ENCODE data around the gene ZFPM1.
A peak's percentile ranks its signal among the peaks of the same experiment; 100 is the strongest.
"Not testable (repeated sequence)": the region's sequence is repeated elsewhere in the genome, so short reads cannot be mapped to it uniquely, and the experiment has no call there.

The ZFPM1 gene

DNA sequence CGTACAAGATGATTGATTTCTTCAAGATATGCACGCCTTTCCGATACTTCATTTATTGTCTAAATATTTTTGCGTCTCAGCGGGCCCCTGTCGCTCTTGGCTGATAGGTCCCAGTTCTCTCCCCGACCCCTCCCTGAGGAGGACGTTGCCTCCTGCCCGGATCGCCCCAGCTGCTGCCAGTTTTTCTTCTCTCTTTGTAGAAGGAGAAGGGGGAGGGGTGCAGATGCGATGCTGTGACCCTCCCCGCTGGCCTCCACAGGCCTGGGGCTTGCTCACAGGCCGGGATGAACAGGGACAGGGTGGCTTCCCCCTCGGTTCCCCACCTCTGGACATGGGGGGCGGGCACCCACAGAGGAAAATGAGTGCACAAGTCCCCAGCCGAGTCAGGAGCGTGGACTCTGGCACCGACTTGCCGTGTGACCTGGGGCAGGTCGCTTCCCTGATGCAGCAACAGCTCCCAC lies 63.6 kb downstream of the ZFPM1 start:
- no peak for DNase-seq

DNA sequence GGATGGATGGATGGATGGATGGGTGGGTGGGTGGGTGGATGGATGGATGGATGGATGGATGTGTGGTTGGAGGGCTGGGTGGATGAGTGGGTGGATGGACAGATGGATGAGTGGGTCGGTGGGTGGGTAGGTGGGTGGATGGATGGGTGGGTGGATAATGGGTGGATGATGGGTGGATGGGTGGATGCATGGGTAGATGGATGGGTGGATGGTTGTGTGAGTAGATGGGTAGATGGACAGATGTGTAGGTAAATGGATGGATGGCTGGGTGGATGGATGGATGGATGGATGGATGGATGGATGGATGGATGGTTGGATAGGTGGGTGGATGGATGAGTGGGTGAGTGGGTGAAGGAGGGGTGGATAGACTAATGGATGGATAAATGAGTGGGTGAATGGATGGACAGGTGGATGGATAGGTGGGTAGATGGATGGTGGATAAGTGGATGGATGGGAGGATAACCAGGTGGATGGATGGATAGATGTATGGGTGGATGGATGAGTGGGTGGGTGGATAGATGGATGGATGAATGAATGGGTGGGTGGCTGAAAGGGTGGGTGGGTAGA lies 64.2 kb downstream of the ZFPM1 start:
- DNase-seq: not testable (repeated sequence)

DNA sequence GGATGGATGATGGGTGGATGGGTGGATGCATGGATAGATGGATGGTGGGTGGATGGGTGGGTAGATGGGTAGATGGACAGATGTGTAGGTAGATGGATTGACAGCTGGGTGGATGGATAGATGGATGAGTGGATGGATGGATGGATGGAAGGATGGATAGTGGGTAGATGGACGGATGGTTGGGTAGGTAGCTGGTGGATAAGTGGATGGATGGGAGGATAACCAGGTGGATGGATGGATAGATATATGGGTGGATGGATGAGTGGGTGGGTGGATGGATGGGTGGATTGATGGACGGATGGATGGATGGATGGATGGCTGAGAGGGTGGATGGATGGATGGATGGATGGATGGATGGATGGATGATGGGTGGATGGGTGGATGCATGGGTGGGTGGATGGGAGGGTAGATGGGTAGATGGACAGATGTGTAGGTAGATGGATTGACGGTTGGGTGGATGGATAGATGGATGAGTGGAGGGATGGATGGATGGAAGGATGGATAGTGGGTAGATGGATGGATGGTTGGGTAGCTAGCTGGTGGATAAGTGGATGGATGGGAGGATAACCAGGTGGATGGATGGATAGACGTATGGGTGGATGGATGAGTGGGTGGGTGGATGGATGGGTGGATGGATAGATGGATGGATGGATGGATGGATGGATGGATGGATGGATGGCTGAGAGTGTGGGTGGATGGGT lies 65.5 kb downstream of the ZFPM1 start:
- DNase-seq: not testable (repeated sequence)

DNA sequence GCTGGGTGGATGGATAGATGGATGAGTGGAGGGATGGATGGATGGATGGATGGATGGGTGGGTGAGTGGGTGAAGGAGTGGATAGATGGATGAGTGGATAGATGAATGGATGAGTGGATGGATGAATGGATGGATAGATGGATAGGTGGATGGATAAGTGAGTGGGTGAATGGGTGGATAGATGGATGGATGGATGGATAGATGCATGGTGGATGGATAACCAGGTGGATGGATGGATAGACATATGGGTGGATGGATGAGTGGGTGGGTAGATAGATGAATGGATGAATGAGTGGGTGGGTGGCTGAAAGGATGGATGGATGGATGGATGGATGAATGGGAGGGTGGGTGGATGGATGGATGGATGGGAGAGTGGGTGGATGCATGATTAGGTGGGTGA lies 66.2 kb downstream of the ZFPM1 start:
- DNase-seq: no peak

DNA sequence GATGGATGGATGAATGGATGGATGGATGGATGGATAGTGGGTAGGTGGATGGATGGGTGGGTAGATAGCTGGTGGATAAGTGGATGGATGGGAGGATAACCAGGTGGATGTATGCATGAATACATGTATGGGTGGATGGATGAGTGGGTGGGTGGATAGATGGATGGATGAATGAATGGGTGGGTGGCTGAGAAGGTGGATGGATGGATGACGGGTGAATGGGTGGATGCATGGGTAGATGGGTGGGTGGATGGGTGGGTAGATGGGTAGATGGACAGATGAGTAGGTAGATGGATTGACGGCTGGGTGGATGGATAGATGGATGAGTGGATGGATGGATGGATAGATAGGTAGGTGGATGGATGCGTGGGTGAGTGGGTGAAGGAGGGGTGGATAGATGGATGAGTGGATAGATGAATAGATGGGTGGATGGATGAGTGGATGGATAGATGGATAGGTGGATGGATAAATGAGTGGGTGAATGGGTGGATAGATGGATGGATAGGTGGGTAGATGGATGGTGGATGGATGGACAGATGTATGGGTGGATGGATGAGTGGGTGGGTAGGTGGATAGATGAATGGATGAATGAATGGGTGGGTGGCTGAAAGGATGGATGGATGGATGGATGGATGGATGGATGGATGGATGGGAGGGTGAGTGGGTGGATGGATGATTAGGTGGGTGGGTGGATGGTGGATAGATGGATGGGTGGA lies 67.0 kb downstream of the ZFPM1 start:
- no peak for DNase-seq

DNA sequence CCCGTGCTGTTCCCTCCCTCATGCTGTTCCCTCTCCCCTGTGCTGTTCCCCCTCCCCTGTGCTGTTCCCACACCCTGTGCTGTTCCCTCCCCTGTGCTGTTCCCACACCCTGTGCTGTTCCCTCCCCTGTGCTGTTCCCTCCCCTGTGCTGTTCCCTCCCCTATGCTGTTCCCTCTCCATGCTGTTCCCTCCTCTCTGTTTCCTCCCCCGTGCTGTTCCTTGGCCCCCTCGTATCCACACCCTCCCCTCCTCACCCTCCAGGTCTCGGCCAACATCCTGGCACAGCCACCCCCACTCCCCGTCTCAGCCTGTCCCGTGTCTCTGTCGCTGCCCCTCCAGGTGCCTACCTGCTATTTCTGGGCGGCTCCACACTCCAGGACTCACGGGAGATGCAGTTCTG lies 68.6 kb downstream of the ZFPM1 start:
- DNase-seq: no peak

DNA sequence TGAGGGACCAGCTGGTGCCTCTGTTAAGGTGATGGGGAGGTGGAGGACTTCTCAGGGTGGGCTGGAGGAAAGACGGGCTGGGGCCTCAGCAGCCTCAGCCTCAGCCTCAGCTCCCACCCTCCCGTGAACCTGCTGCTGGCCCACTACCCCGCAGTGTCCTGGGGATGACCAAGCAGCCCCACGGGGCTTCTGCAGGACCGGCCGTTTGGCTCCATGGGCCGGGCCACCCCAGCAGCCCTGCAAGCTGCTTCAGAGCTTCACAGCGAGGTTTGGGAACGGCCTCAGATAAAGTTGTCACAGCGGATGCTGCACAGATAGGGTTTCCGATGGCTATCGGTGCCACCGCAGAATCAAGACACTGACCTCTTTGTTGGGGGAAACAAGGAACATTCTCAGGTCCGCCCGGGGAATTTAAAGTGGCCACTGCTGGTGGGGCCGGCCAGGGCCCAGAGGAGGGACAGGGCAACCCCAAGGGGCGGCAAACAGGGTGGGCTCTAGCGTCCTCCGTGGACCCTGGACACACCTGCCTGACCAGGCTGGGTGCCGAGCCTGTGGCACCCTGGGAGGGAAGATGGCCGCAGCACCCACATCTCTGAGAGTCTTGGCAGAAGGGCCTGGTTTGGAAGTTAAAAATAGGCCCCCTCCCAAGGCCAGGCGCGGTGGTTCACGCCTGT lies 69.3 kb downstream of the ZFPM1 start:
- no peak for DNase-seq

DNA sequence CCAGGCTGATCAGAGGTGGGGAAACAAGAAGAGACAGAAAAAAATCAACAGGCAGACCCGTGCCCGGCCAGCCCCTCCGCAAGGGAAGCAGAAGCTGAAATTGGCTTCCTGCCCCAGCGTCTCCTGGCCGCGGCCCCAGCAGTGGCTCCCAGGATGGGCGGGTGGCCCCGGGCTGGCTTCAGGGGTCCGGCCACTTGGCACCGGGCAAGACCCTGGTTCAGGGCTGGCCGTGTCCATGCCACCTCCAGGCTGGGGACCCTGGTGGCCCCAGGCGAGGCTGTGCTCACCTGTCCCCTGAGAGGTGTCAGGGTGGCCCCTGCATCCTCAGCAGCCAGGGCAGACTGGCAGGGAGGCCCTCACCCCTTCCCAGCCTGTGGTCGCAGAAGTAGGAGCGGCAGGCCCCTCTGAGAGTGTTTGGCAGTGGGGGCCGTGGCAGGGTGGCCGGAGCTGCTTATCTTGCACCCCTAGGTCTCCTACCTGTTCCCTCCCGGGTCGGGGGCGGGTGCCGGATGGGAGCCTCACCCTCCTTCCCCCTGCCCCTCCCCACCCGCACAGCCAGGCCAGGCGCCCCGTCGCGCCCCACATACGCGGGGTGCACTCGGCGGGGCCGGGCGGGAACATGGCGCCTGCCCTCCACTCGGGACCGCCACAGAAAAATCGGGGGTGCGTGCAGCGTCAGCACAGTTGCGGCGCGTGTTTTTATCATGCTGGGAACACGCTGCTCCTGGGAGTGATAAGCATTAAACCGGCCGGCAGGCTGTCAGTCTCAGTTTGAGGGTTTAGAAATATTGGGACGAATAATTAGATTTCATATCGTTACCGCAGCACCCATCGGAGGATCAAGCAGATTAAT lies 70.5 kb downstream of the ZFPM1 start:
- no peak for DNase-seq

DNA sequence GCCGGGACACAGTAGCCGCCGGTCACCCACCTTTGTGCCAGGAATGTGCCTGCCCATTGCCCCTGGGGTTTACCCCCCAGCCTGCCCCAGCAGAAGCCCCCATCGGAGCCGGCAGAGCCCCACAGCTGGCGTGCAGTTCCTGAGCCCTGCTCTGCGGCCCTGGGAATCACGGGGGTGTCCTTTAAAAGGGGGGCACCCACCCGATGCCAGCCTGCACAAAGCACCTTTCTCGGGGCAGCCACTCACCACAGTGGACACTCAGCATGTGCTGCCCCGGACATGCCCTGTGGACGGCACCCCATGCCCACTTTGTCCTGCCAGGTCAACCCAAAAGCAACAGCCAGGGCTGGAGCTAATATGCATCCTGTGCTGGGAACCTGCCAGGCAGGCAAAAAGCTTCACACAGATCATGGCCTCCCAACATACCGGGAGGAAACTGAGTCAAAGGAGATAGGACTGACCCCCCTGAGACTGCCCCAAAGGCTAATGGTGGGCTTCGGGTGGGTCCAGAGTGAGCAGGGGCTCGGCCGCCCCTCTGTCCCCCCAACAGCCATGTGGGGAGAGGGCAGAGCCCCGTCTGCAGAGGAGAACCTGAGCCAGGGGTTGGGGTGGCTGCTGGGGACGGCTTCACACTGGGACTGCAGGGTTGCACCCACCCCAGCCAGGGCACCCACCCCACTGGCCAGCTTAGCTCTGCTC lies 71.3 kb downstream of the ZFPM1 start:
- DNase-seq: no peak

DNA sequence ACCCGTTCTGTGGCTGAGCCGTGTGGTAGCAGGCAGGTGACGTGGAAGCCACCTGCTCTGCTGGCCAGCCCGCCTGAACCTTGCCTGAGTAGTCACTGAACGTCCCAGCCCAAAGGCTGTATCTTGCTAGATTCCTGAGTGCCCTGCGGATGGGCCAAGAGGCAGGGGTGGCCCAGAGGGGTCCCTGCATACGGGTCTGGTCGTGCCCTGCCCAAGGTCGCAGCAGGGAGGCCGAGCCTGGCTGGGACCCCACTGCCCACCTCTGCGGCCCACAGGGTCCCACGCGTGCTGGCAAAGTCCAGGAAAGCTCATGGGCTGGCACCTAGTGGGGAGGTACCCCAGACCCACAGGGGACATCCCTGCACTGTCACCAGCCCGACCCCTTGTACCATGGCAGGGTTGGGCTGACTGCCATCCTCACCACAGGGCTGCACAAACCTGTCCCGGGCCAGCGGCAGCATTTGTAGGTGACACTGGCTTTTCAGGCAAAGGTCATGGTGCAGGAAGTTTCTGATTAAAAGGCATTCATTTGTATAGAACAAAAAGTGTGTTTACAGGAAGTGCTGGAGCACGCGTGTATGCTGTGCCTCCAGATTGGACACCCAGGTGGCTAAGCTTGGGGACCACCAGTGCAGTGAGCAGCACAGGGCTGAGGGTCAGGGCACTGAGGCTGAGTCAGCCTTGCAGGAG lies 72.0 kb downstream of the ZFPM1 start:
- no peak for DNase-seq

DNA sequence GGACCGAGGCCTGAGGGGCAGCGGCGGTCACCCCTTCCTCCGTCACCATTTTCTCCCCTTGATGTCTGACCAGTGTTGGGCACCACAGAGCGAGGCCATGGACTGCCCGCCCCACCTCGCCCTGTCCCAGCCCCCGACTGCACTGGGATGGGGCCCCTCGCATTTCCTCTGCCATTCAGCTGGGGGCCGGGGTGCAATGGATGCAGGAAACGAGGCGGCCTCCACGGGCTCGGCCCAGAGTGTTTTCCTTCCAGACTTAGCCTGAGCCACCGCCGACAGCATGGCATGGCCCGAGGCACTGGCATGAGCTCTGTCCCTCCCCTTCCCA lies 72.5 kb downstream of the ZFPM1 start:
- no peak for DNase-seq

DNA sequence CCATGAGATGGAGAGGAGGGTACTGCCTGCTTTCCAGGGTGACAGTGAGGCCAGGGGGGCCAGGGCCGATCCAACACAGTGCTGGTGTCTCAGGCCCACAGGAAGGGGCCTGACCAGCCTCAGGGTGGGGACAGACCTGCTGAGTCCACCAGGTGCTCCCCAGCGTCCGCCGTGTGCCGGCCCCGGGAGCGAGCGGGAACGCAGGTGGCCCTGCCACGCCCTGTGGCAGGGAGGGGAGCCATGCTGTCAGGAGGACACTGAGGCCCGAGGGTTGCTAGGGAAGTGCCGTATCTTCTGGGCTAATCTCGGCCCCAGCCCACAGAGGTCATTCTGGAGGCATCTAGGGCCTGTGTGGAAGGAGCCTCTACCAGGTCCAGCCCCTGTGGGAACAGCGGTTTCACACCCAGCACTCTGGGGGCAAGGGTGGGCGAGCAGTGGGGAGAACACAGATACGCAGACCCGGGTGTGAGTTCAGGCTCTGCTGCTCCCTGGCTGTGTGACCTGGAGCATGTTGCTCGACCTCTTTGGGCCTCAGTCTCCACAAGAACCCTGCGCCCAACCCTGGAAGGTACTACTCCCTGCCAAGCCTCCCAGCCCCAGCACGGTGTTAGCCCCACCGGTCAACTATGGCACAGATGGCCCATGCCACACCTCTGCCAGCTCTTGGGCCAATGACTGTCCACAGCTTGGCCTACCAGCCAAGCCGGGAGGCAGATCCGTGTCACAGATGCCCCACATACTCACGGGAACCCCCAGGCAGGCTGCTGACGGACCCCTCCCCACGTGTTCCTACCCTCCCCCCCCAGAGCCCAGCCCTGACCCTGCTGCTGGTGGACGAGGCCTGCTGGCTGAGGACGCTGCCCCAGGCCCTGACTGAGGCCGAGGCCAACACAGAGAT lies 73.2 kb downstream of the ZFPM1 start:
- DNase-seq: no peak

DNA sequence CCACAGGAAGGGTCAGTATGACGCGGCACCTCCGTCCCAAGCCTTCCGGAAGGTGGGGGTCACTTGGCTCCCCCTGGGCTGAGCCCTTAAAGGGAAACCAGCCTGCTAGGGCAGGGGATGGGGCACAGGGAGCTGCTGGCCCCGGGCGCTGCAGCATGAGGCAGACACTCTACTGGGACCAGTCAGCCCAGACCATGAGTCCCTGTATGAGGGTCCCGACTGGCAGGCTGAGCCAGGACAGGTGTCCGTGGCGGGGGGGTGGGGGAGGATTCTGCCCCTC lies 73.8 kb downstream of the ZFPM1 start:
- DNase-seq: no peak

DNA sequence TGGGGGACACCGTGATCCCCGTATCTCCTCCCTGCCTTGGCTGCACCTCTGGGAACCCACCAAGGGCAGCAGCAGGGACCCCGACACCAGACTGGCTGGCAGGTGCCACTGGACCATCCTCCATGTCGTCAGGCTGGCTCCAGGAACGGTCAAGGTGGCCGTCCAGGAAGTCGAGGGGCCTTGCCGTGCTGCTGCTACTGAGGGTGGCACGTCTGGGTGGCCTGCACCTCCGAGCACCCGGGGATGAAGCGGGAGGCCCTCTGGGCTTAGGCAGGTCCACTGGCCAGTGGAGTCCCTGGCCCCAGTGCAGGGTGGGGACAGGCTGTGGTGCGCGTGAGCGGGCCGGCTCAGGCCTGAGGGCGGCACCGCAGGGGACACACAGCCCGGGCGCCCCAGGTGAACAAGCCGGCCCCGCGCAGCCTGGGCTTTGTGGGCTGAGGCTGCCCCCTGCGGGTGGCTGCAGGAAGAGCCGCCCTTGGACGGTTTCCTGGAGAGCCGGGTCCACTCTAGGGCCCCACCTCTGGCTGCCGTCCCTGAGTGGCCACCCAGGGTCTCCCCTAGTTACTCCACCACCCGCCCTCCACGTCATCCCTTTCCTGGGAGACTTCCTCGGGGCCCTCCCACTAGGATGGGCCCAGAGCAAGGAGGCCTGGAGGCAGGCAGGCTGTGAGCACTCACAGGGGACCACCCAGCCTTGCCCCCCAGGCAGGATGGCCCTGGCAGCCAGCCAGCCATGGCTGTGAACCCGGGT lies 74.3 kb downstream of the ZFPM1 start:
- peak; percentile 32 to 53 (median 48) for DNase-seq

DNA sequence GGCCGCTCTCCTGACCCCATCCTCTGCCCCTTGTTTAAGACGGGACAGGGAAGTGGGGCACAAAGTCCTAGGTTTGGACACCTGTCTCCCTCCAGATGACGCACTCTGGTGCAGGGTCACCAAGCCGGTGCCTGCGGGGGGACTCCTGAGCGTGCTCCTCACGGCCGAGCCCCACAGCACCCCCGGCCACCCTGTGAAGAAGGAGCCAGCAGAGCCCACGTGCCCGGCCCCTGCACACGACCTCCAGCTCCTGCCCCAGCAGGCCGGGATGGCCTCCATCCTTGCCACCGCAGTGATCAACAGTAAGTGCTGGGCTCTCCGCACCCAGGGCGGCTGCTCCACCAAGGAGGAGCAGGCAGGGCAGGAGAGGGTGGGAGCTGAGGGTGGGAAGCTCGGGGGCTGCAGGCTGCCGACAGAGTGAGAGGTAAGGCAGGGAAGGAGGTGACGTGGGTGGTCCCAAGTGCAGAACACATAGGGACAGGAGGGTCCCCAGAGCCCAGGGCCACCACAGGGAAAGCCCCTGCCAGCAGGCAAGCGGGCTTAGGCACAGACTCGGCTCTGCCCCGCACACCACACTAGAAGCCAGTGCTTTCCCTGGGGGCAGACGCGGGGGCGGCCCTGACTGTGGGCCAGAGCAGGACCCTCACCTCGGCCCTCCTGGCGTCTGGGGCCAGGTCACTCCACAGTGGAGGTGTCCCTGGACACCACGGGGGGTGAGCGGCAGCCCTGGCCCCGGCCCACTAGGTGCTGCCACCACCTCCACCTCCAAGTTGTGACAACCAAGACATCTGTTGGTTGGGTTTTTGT lies 75.1 kb downstream of the ZFPM1 start:
- DNase-seq: no peak

DNA sequence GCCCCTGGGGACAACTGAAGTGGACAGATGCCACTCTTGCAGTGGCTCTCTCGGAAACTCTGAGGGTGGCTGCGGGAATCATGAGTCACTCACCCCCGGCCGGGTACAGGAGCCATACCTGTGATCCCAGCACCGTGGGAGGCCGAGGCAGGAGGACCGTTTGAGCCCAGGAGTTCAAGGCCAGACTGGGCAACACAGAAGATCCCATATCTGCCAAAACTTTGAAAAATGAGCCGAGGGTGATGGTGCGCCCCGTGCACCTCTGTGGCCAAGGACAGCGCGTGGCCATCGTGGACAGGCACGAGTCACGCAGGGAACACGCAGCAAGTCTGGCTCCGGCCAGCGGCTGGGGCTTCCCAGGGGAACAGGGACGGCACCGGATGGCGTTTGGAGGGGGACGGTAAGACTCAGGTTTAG lies 75.8 kb downstream of the ZFPM1 start:
- no peak for DNase-seq

DNA sequence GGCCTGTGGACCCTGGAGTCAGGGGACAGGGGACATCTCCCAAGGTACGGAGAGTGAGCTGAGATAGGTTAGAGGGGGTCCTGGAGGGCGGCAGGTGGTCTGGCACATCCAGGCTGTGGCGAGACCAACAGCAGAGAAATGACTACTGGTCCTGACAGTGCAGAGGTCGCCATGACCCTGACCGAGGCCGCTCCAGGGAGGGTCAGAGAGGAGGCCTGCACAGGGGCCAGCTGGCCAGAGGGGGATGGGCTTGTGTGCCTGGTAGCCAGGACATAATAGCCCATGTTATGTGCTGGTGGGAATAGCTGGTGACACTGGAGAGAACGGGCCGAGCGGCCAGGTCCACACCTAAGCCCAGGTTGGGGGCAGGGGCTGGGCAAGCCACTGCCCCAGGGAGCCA lies 76.5 kb downstream of the ZFPM1 start:
- DNase-seq: no peak

DNA sequence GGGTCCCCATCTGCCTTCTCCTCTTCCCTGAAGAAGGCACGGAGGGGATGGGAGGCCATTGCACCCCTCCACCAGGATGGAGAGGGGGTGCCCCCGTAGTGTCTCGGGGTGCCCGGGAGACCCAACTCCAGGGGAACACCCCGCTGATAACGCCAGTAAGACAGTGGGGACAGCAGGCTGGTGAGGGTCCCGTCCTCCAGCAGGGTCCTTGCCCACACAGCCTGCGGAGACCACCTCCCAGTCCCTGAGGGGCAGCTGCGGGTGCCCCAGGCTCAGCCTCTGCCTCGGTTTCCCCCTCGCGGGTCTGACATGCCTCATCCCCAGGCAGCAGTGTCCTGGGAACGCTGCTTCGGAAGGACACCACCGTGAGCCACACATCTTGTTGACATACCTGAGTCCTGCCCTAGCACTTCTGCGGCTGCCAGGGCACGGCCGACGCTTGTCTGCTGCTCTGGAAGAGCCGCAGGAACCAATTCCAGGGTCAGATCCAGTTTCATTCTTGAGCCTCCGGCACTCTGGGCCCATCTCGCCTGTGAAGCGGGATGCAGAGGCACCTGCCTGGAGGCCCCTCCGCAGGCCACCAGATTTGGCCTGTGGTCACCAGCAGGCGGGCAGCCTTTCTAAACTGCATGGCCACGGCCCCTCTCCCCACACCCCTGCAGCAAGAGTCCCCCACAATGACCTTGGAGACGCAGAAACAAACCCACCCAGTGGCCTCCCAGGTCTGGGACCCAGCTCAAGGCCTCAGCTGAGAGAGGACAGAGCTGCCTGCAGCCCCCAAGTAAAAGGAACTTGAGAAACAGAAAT lies 77.2 kb downstream of the ZFPM1 start:
- no peak for DNase-seq
